Vagina (tissue), 2 donors: ENCODE results near the gene ADAMTS6. TPM values are rescaled to one million over a fixed set of nuclear protein-coding genes. Genes with fewer than 3 reads are reported as not detected.

Experiments used
- DNase-seq, 2 donors: peaks; one replicate each; pipeline ENCODE4 v3.0.0-alpha.2; 2017; ENCODE audit errors: extremely low spot score in 2 of 2
- H3K27ac ChIP-seq: fragments of 200-600 bp; sonication (generic); one replicate; pipeline ENCODE4 v1.5.1; 2019
- H3K27me3 ChIP-seq: fragments of 200-600 bp; sonication (generic); one replicate; pipeline ENCODE4 v1.5.1; 2019
- H3K36me3 ChIP-seq, 2 donors: fragments of 200-600 bp; sonication (generic); one replicate each; pipeline ENCODE4 v1.5.1; 2017 to 2019
- H3K4me1 ChIP-seq: fragments of 200-600 bp; sonication (generic); one replicate; pipeline ENCODE4 v1.5.1; 2019
- H3K4me3 ChIP-seq, 2 donors: fragments of 200-600 bp; sonication (generic); 1 replicate in 1 of 2; 2 replicates in 1 of 2; pipeline ENCODE4 v1.5.1; 2016 to 2019
- H3K9me3 ChIP-seq: fragments of 200-600 bp; sonication (generic); one replicate; pipeline ENCODE4 v1.5.1; 2019
- CTCF ChIP-seq, 3 experiments: fragments of 450-650 bp in 2 of 3; fragments of 200-600 bp in 1 of 3; sonication (generic) in 1 of 3; IDR thresholded peaks; one replicate each; pipeline ENCODE4 v1.5.1; 2017 to 2019; ENCODE audit warnings: antibody characterized with exemption in 3 of 3, mild to moderate bottlenecking in 2 of 3, moderate library complexity in 2 of 3
- POLR2A ChIP-seq, 2 donors: fragments of 450-650 bp; IDR thresholded peaks; one replicate each; pipeline ENCODE4 v1.6.1; 2017; ENCODE audit warnings: antibody characterized with exemption in 2 of 2, mild to moderate bottlenecking in 2 of 2, moderate library complexity in 2 of 2
- POLR2AphosphoS5 ChIP-seq, 2 donors: sonication (generic); formaldehyde crosslinking; IDR thresholded peaks; one replicate each; pipeline ENCODE4 v1.9.0; 2017; ENCODE audit warnings: antibody characterized with exemption in 2 of 2, mild to moderate bottlenecking in 2 of 2, low read depth in 1 of 2; ENCODE audit not compliant: insufficient read depth in 1 of 2
- intact Hi-C: fragments of 100-400 bp; cut with DNase I; formaldehyde crosslinking; loops from one replicate; pipeline ENCODE4 v1.15.1; 2023
- total RNA-seq: library from RNA; depleted of rRNA; stranded (reverse); fragments of >200 nt; gene quantifications from one replicate; pipeline ENCODE4 v1.2.3, GENCODE V29; 2016

Gene ADAMTS6
- total RNA-seq = 1.5 TPM

DNA sequence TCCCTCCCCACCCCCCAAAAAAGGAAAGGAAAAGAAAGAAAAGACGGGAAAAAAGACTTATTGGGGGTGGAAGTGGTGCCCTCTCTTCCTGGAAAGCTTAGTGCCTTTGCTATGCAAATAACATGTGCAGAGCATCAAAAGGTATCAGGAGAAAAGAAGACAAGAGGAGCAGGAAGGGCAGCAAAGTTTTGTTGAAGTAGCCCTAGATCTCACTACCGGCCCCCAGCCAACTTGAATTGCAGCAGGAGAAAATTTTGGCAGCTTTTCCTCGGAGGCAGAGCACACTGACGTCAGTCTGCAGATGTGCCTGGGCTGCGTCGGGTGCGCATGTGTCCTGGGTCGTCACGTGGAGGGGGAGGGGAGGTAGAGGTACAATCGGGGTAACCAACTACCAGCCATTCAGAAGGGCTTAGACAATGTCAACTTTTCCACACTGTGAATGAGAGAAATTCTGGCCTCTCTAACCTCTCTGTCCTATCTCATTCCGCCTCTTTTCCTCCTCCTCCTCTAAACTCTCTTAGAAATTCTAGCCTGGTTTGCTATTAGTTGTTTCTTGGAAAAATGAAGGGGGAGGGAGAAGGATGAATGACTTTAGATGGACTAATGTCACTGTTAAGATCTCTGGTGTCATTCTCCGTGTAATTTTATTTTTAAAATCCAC lies at the start of gene ADAMTS6:
ADAMTS6 (minus strand) TSS at position 286 of the 661 bp plus-strand sequence. CDS start 8,247 bp downstream, outside the sequence.
- DNase-seq = peak in 1 of 2 donors; percentile 96
- Histone ChIP-seq H3K4me3 (peak within 1 kb of the TSS; percentile 45), H3K36me3 (no peaks in the 10 kb centered on the region), H3K4me1 (peaks cover 17% of the 10 kb centered on the region), H3K27ac (peak within 1 kb of the TSS; percentile 91), H3K27me3 (no peaks in the 10 kb centered on the region), H3K9me3 (no peaks in the 10 kb centered on the region)
- intact Hi-C loops = loop anchor here (10.0 kb wide), 1 partner anchor 667 kb away; no protein-coding TSS in a partner anchor
- no peak for TF ChIP-seq CTCF (IDR thresholded peaks at IDR 0.05)
- TF ChIP-seq POLR2A (IDR thresholded peaks at IDR 0.05) = peak in 1 of 2 donors; percentile 26
- TF ChIP-seq POLR2AphosphoS5 (IDR thresholded peaks at IDR 0.05; ENCODE audit: insufficient read depth in 1 of 2, low read depth in 1 of 2) = peak; percentile 83 to 91

DNA sequence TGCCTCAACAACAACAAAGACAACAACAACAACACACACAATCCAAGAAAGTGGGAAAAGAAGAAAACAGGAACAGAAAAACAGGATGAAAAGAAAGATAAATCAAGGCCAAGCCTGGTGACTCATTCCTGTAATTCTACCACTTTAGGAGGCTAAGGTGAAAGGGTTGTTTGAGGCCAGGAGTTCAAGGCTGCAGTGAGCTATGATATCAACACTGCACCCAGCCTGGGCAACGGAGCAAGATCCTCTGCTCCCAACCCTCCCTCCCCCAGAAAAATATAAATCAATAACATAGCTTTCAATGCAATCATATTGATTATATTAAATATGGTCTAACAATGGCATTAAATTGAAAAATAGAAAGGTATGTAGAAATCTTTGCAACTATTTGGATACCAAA lies 49.2 kb upstream of the ADAMTS6 start:
- H3K4me3 ChIP-seq = no peak overlapping the region
- no peak overlapping the region for H3K27ac ChIP-seq
- no peaks in the 10 kb centered on the region for H3K4me1 ChIP-seq
- no peak for DNase-seq
- intact Hi-C loops = no loop called here
- TF ChIP-seq POLR2A (IDR thresholded peaks at IDR 0.05) (no peak), POLR2AphosphoS5 (IDR thresholded peaks at IDR 0.05; ENCODE audit: insufficient read depth in 1 of 2, low read depth in 1 of 2) (no peak)
- H3K27me3 ChIP-seq = no peaks in the 10 kb centered on the region
- no peaks in the 10 kb centered on the region for H3K9me3 ChIP-seq
- H3K36me3 ChIP-seq = no peaks in the 10 kb centered on the region

- Histone ChIP-seq H3K4me3 (no peak overlapping the region), H3K4me1 (no peaks in the 10 kb centered on the region), H3K27ac (no peak overlapping the region), H3K27me3 (no peaks in the 10 kb centered on the region), H3K9me3 (no peaks in the 10 kb centered on the region), H3K36me3 (no peaks in the 10 kb centered on the region)
- TF ChIP-seq POLR2AphosphoS5 (IDR thresholded peaks at IDR 0.05; ENCODE audit: insufficient read depth in 1 of 2, low read depth in 1 of 2) (no peak), POLR2A (IDR thresholded peaks at IDR 0.05) (no peak), CTCF (IDR thresholded peaks at IDR 0.05) (no peak)
- DNase-seq = no peak
- intact Hi-C loops = no loop called here
These were observed 44.0 kb upstream of the ADAMTS6 start for GRCh38 chr5:65525726-65526125.

GRCh38 chr5:65512170-65512937 lies 30.6 kb upstream of the ADAMTS6 start:
- Histone ChIP-seq H3K4me1 (no peaks in the 10 kb centered on the region), H3K36me3 (no peaks in the 10 kb centered on the region), H3K9me3 (no peaks in the 10 kb centered on the region), H3K4me3 (no peak overlapping the region), H3K27ac (no peak overlapping the region), H3K27me3 (no peaks in the 10 kb centered on the region)
- TF ChIP-seq POLR2AphosphoS5 (IDR thresholded peaks at IDR 0.05; ENCODE audit: insufficient read depth in 1 of 2, low read depth in 1 of 2) = no peak
- no peak for TF ChIP-seq CTCF (IDR thresholded peaks at IDR 0.05)
- TF ChIP-seq POLR2A (IDR thresholded peaks at IDR 0.05) = no peak
- intact Hi-C loops = no loop called here
- no peak for DNase-seq

GRCh38 chr5:65508978-65509377 lies 27.3 kb upstream of the ADAMTS6 start:
- intact Hi-C loops = no loop called here
- TF ChIP-seq POLR2AphosphoS5 (IDR thresholded peaks at IDR 0.05; ENCODE audit: insufficient read depth in 1 of 2, low read depth in 1 of 2) = no peak
- no peak for TF ChIP-seq CTCF (IDR thresholded peaks at IDR 0.05)
- no peak for TF ChIP-seq POLR2A (IDR thresholded peaks at IDR 0.05)
- Histone ChIP-seq H3K9me3 (no peaks in the 10 kb centered on the region), H3K36me3 (no peaks in the 10 kb centered on the region), H3K27ac (no peak overlapping the region), H3K4me1 (no peaks in the 10 kb centered on the region), H3K4me3 (no peak overlapping the region), H3K27me3 (no peaks in the 10 kb centered on the region)
- DNase-seq = no peak
